Measurements from ENCODE around the gene BRPF1. TPM values are rescaled to one million over a fixed set of nuclear protein-coding genes. Genes with fewer than 3 reads are reported as not detected.
A peak's percentile ranks its signal among the peaks of the same experiment; 100 is the strongest.

The BRPF1 gene
- total RNA-seq, 1 donor from 2014 or later, result 23.6 TPM

GRCh38 chr3:9736831-9737230 is 5.3 kb downstream of the BRPF1 start:
- DNase-seq (ENCODE audit: low read depth), result no peak

- DNase-seq (ENCODE audit: low read depth), result no peak
Observed at GRCh38 chr3:9739181-9739580, 7.6 kb downstream of the BRPF1 start.

- DNase-seq (ENCODE audit: low read depth), result no peak
Observed at GRCh38 chr3:9742560-9742959, 11.0 kb downstream of the BRPF1 start.

- no peak for DNase-seq (ENCODE audit: low read depth)
Observed at GRCh38 chr3:9743548-9743947, 12.0 kb downstream of the BRPF1 start.

- no peak for DNase-seq (ENCODE audit: low read depth)
Observed at GRCh38 chr3:9744162-9744561, 12.6 kb downstream of the BRPF1 start.

- no peak for DNase-seq (ENCODE audit: low read depth)
Observed at GRCh38 chr3:9745521-9745920, 14.0 kb downstream of the BRPF1 start.

- DNase-seq (ENCODE audit: low read depth), result no peak
Observed at GRCh38 chr3:9746330-9746729, 14.8 kb downstream of the BRPF1 start.

GRCh38 chr3:9747267-9747666 is 15.7 kb downstream of the BRPF1 start:
- DNase-seq (ENCODE audit: low read depth), result no peak

- DNase-seq (ENCODE audit: low read depth), result no peak
Observed at GRCh38 chr3:9748031-9748430, 16.5 kb downstream of the BRPF1 start.

GRCh38 chr3:9749296-9749644 is 17.7 kb downstream of the BRPF1 start:
- peak; percentile 22 for DNase-seq (ENCODE audit: low read depth)

GRCh38 chr3:9749645-9750555 is 18.4 kb downstream of the BRPF1 start, which contains the start of gene OGG1:
Gene OGG1, plus strand, starts transcription at chr3:9749952. Its CDS starts 335 bp downstream, at chr3:9750287.
- DNase-seq (ENCODE audit: low read depth), result peak; percentile 97

GRCh38 chr3:9750556-9751411 is 19.2 kb downstream of the BRPF1 start:
- peak; percentile 59 for DNase-seq (ENCODE audit: low read depth)

GRCh38 chr3:9754678-9755077 is 23.1 kb downstream of the BRPF1 start:
- DNase-seq (ENCODE audit: low read depth), result no peak

GRCh38 chr3:9757427-9757826 is 25.9 kb downstream of the BRPF1 start:
- no peak for DNase-seq (ENCODE audit: low read depth)

- DNase-seq (ENCODE audit: low read depth), result no peak
Observed at GRCh38 chr3:9760779-9761505, 29.4 kb downstream of the BRPF1 start.

GRCh38 chr3:9761919-9762318 is 30.4 kb downstream of the BRPF1 start:
- DNase-seq (ENCODE audit: low read depth), result no peak

- no peak for DNase-seq (ENCODE audit: low read depth)
Observed at GRCh38 chr3:9762871-9763270, 31.3 kb downstream of the BRPF1 start.

GRCh38 chr3:9765865-9766264 is 34.3 kb downstream of the BRPF1 start:
- DNase-seq (ENCODE audit: low read depth), result no peak

GRCh38 chr3:9767418-9767817 is 35.9 kb downstream of the BRPF1 start:
- no peak for DNase-seq (ENCODE audit: low read depth)

GRCh38 chr3:9768141-9768775 is 36.7 kb downstream of the BRPF1 start:
- DNase-seq (ENCODE audit: low read depth), result no peak

GRCh38 chr3:9769012-9769411 is 37.5 kb downstream of the BRPF1 start:
- DNase-seq (ENCODE audit: low read depth), result no peak
